ENCODE data around the gene SUN2.

The SUN2 gene

DNA sequence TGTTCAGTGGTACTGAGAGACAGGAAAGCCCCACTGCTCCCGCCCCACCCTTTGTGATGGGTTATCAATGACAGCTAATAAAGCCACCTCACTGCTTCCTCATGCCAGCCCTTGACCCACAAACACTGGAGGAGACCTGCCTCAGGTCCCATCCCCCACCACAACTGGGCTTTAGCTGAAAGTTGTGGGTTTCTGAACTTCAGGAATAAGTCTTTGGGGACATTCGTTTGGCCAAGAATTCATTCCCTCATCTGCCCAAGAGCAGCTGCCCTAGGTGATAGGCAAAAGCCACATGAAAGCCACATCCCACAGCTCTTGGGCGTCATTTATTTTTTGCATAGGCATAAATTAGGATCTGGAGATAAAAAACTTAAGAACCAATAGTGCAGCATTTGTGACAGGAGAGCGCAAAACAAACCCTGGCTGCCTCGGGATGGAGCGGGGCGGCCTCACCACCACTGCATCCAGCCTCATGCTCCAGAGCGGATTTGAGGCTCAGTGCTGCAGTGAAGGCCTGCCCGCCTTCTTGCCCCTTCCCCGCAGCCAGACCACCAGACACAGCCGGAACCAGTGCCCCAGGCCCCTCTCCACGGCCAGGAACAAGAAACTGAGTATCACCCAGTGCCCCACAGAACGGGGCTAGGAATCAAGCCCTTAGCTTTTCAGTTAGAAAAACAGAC lies 21.2 kb downstream of the SUN2 start:
- DNase-seq, result no peak

DNA sequence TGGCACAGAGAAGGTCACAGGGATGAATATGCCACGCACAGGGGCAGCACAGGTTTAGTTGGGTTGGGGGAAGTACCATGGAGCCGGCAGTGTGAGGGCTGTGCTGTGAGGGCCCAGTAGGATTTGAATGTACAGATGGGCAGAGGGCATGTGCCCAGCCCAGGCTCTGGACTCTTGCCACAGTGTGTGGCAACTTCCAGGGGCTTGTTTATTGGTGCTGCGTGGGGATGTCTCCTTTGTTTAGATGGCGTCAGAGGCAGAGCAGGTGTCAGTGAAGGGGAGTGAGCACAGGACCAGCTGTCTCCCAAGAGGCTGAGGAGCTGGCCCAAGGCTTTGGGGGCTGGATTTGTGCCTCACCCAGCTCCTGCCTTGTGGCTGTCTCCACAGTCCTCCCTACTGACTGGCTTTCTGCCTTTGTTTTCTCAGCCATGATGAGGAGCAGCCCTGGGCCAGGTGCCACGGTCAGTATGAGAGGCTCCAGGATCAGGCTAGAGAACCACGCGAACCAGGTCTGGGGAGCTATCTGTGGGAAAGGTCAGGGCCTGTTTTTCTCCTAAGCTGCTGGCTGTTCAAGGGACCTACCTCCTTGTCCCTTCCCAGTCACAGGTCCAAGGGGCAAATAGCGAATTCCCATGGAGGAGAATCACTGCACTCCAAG lies 21.9 kb downstream of the SUN2 start:
- no peak for DNase-seq

DNA sequence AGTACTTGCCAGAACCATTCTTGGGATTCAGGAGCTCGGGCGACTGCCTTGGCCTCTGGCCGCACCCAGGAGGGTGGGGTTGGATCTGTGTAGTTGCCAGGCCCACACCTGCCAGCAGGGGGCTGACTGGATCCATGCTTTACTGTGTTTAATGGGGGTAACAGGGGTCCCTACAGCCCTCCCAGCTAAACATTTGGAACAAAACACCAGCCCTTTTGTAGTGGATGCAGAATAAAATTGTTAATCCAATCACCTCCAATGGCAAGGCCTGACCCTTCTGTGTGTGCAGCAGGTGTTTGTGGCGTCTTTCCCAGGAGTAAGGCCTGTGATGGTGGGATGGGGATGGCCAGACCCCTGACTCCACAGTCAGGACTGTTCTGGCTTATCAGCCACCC lies 22.5 kb downstream of the SUN2 start:
- peak; percentile 71 for DNase-seq

DNA sequence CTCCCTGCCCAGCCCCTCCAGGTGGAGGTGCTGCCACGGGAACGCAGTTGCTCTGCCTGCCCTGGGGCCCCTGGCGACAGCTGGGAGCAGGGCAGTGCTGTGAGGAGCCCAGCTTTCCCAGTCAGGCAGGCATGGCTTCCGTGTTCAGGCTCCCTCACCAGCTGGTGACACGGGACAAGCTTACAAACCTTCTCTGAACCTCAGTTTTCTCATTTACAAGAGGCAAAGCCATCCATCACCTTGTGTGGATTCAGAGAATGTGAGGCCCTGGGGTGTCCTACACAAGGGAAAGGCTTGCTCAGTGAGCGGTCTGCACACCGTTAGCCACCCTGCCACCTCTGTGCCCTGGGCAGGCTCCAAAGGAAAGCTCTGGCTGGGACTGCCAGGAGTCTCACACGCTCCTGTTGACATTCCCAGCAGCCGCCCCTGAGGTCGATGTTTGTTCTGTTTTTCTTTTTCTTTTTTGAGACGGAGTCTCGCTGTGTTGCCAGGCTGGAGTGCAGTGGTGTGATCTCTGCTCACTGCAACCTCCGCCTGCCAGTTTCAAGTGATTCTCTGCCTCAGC lies 23.5 kb downstream of the SUN2 start:
- DNase-seq, result no peak

DNA sequence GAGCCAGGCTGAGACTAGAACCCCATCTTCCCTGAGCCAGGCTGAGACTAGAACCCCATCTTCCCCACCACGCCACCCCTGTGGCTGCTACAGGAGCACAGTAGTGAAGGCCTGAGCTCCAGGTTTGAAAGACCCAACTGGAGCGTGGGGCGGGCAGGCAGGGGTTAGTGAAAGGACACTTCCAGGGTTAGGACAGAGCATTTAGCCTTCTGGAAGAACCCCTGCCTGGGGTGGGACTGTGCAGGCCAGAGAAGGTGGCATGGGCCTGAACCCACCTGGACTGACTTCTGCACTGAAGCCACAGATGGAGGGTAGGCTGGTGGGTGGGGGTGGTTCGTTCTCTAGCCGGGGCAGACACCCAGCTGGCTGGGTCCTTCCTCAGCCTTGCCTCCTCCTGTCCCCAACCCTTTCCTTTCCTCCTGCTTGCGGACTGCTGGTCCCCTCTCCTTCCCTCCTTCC lies 24.1 kb downstream of the SUN2 start:
- DNase-seq, result no peak

DNA sequence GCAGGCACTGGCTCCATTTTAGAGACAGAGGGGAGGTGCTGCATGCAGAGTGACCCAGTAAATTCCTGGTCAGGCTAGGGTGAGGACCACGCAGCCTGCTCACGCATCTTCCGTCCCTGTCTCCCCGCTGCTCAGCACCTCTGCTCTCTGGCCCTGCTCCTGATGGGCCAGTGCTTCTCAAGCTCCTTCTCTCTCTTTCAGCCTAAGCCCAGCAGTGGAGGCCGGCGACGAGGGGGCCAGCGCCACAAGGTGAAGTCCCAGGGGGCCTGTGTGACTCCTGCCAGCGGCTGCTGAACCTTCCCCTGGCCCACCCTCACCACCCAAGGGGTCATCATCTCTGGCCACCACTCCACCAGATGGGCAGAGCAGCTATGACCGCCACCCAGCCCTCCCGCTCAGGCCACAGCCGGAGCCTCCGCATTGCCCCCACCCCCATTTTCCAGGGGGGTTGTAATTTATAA lies 25.4 kb downstream of the SUN2 start:
- no peak for DNase-seq

DNA sequence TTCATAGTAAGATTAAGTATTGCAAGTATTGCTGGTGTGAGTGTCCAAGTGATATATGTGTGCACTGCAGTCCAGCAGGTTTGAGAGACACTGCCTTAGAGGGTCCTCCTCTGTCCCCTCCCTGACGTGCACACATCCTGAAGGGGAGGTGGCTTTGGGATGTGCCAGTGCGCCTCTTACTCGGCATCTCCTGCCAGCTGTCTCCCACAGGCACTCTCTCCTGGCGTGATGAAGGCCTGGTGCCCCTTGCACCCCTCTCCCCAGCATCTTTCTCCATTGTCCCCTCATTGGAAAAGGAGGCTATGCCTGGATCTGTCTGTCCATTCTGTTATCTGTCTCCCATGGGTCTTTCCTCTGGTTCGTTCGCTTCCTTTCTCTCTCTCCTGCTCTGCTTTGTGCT lies 25.9 kb downstream of the SUN2 start:
- DNase-seq, result no peak

DNA sequence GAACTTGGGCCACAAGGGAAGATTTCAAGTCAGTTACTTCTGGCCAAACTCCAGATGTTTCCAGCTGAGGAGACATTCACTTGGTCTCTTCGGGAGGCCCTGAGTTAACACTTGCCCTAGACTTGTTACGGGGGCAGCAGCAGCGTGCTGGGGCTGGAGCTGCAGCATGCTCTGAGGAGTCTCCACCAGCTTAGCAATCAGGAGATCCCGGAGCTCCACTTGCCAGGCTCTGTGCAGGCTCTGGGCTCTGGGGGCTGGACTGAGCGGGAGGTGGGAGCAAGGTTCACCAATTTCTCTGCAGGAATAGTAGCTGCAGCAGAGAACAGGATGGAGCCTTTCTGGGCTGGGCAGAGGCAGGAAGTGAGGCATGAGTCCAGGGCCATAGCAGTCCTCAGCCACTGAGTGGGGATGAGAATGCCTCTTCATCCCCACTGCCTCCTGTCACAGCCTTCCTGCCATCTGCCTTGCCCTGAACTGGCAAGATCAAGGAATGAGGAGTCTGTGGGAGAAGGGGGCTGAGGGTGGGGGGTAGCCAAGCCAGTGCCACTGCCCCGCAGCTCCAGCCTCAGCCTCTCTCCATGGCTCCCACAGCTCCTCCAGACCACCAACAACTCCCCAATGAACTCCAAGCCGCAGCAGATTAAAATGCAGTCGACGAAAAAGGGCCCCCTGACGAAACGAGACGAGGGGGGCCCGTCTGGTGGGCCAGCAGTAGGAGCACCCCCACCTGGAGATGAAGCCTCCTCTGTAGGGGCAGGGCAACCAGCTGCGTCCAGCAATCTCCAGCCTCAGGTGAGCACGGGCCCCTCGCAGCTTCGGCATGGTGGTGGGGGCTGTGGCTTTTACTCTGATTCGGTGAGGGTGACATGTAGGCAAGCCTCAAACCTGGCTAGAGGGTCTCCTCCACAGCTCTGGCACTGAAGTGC lies 26.7 kb downstream of the SUN2 start:
- DNase-seq, result no peak

DNA sequence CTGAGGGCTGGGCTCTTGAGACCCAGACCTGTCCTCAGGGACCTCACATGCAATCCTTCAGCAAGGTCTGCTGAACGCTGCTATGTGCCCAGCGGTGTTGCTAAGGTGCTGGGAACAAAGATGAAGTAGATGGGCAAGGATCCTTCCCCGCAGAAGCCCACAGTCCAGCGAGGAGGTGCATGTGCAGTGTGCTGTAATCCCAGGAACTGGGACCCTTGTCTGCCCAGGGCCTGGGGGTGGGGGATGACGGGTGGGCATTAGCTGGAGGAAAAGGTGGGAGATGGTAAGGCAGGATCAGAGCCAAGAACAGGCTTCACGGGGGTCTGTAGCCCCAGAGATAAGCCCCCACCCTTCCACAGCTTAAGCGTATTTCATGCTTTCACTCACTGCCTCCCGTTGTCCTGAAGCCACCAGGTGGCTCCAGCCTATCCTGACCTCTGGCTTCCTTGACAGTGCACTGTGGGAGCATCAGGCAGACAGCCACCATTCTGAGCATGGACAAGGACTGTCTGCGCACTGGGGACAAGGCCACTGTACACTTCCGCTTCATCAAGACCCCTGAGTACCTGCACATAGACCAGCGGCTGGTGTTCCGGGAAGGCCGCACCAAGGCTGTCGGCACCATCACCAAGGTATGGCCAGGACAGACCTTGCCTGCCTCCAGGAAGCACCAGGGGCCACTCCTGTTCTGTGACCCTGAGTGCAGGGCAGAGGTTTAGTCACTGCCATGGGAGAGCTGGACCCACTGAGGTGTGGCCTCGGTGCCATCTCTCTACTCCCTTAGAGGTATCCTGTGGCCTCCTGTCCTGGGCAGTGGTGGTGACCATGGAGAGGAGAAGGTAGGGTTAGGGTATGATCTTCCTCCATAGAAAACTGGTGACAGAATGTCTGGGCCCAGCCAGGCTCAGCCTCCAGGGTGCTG lies 28.0 kb downstream of the SUN2 start:
- DNase-seq, result no peak

DNA sequence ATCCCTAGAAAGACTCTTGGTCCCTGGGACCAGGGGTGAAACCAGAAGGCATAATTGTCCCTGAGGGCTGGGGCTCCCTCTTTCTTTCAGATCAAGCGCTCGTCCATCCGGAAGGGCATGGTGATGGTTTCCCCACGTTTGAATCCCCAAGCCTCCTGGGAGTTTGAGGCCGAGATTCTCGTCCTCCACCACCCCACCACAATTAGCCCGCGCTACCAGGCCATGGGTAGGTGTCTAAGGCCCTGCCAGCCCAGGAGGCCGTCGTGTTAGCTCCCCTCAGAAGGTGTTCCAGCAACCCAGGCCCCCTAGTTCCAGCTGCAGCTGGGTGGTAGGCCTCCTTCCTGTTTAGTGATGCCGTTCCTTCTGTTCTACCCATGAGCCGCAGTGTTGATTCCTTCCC lies 28.7 kb downstream of the SUN2 start:
- no peak for DNase-seq

DNA sequence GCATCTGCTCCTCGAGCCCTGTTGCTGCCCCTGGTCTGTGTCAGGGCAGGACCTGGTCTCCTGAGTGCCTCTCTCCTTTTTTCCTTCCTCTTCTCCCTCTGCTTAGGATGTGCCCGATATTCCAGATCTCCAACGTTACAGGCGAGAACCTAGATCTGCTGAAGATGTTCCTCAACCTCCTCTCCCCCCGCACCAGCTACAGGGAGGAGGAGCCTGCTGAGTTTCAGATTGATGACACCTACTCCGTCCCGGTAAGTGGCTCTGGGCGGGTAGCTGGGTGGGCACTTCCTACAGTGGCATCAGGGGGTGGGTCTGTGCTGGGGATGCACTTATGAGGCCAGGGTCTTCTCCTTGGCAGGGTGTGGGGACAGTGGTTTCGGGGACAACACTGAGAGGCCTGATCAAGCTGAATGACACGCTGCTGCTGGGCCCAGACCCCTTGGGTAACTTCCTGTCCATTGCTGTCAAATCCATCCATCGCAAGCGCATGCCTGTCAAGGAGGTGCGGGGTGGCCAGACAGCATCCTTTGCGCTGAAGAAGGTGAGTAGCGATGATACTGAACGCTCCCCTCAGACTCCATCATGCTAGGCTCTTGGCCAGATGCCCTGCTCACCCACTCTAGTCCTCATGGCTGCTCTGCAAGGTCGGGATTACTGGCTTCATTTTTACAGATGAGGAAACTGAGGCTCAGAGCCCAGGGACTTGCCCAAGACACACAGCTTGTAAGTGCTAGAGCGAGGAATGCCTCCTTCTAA lies 29.7 kb downstream of the SUN2 start:
- DNase-seq, result no peak

DNA sequence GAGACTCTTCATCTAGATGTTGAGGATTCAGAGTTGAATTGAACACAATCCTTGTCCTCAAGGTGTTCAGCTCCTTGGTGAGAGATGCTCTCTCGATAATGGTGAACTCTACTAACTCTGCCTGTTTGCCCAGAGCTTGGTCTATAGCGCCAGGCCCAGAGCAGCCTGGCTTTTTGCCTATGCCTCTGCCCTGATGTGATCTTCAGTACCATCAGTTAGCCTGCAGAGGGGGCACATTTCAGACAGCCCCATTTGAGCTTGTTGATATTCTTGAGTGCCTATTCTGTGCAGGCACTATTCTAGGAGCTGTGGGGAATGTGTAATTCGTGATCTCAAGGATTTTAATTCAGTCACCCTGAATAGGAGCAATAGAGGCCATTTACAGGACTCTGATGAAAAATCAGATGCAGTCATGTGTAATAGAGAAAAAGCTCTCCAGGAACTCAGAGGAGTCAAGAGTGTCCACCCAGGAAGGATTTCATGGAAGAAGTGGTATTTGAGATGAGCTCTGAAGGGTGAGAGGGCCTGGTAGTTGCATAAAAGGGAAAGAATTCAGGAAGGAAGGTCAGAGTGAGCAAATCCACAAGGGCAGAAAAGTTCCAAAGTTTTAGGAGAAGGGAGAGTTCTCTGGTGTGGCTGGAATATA lies 30.7 kb downstream of the SUN2 start:
- peak; percentile 49 for DNase-seq

DNA sequence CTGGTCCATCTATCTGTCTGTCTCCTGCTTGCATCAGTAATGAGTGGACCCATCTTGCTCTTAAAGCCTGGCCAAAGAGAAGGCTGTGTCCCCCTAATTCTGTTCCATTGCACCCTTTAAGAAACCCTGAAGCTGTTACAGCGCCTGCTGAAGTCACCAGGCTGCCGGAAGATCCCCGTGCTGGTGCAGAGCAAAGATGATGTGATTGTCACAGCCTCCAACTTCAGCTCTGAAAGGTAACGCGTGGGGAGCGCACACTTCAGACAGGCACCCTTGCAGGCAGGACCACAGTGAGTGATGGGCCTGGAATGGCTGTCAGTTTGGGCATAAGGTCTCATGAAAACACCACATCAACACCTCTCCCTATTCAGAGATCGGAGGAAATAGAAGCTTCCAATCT lies 31.6 kb downstream of the SUN2 start:
- no peak for DNase-seq

DNA sequence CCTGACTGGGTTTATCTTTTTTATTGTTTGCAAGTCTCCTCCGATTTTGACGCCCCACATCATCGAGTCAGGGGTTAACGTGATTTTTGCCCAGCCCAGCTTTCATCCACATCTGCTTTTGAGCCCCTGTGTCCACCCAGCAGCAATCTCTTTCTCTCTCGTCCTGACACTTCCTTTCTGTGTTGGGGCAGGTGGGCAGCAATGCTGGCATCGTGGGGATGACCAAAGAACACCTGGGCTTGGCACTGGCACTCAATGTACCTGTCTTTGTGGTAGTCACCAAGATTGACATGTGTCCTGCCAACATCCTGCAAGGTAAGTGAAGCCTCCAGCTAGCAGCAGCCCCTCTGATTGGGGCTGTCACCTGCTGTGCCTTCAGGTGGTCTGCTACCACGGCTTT lies 34.2 kb downstream of the SUN2 start:
- DNase-seq, result no peak

DNA sequence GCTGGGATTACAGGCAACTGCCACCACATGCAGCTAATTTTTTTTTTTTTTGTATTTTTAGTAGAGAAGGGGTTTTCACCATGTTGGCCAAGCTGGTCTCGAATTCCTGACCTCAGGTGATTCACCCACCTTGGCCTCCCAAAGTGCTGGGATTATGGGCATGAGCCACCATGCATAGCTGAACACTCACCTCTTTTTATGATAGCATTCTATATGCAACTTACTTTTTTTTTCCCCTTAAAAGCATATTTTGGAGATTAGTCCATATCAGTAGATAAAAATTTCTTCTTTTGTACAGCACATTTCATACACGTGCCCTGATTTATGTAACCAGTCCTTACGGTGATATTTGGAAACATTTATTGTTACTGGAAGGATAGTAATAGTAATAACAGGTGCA lies 35.4 kb downstream of the SUN2 start:
- no peak for DNase-seq

DNA sequence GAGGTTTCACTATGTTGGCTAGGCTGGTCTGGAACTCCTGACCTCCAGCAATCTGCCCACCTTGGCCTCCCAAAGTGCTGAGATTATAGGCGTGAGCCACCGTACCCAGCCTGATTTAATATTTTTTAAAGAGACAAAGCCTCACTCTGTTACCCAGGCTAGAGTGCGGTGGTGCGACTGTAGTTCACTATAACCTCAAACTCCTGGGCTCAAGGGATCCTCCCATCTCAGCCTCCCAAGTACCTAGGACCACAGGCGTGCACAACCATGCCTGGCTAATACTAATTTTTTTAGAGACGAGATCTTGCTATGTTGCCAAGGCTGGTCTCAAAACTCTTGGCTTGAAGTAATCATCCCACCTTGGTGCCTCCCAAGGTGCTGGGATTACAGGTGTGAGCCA lies 36.6 kb downstream of the SUN2 start:
- DNase-seq, result no peak

DNA sequence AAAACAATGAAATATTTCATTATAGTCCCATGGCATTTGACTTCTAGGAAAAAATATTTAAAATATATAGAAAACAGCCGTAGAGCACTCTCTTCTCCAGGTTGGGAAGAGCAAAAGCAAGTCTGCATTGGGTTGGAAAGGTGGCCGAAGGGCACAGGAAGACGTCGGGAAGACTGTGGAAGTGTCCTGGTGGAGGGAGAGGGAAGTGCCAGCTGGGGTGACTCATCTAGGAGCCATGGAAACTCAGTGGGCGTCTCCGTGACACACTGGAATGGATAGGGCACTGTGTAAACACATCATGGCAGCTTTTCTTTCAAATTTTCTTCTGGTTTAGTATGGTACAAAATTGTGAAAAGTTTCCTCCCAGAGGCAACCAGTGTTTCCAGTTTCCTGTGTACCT lies 37.4 kb downstream of the SUN2 start:
- no peak for DNase-seq

DNA sequence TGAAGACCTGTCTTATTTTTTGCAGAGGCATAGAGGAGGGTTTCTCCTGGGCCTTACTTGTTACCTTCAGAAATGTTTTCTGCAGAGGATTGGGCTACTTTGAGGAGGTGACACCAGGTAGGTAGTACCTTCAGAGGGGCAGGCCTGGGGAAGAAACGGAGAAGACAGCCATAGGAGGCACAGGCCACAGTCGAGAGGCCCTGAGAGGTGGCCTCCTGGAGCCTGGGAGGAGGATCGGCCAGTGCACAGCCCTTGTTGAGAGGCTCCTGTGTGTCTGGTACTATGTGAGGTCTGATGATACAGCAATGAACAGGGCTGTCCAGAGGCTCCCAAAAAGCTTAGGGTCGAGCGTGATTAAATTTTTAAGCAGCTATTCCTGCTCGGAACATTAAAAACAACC lies 38.6 kb downstream of the SUN2 start:
- no peak for DNase-seq

DNA sequence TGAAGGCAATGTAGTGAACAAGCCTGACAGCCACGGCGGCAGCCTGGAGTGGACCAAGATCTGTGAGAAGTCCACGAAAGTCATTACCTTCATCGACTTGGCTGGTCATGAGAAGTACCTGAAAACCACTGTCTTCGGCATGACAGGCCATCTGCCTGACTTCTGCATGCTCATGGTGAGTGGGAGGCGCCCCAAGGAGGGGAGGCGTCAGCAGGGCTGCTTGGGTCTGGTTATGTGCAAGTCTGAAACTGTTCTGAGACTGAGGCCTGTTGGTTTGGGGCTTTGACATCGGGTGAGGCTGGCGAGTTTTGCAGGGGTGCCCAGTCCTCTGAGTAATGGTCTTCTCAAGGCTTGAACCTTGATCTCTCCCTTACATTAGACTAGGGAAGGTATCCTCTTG lies 39.0 kb downstream of the SUN2 start:
- no peak for DNase-seq

DNA sequence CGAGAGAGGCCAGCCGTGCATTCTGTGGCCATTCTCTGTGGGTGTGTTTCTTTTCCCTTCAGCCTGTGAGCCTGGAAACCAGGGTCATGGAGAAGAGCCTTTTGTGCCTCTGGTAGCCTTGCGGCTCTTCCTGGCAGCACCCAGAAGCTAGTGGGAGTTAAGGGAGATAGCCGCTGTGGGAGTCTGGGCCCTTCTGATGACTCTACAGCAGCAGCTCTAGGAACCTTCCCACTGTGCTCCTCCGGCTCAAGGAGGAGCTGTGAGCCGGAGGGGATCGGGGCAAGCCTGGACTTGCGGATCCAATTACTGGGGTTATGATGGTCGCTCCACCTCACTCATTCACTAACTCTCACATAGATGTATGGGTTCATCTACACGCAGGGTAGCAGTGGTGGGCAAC lies 39.5 kb downstream of the SUN2 start:
- no peak for DNase-seq

DNA sequence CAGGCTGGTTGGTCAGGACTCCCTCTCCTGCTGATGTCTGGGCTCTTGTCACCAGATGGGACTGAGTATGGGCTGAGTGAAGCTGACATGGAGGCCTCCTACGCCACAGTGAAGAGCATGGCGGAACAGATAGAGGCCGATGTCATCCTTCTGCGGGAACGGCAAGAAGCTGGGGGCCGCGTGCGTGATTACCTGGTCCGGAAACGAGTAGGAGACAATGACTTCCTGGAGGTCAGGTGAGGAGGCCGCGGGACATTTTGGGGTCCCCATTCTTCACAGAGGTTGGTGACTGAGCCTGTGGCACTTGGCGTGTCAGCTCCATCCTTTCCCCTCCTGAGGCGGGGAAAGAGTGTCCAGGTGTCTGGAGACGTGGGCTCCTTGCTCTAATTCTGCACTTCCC lies 39.9 kb downstream of the SUN2 start:
- DNase-seq, result no peak

Data from CD4-positive, alpha-beta T cell treated with Interleukin-6 for 4 hours (primary cell).